GM21825 (cell line): Measurements from ENCODE around the gene MAP3K12.

Experiments
- ATAC-seq: cut with Tn5 transposase; IDR thresholded peaks from one replicate; pipeline ENCODE4 v1.9.1; 2021; ENCODE audit warnings: mild to moderate bottlenecking, moderate library complexity; ENCODE audit not compliant: unreplicated experiment

The MAP3K12 gene

GRCh38 chr12:53474077-53474476, 25.2 kb downstream of the MAP3K12 start:
- ATAC-seq, result no peak

- no peak for ATAC-seq
Observed at GRCh38 chr12:53472056-53472582, 27.1 kb downstream of the MAP3K12 start.

- ATAC-seq, result no peak
Observed at GRCh38 chr12:53468282-53468681, 31.0 kb downstream of the MAP3K12 start.

GRCh38 chr12:53467880-53468279, 31.4 kb downstream of the MAP3K12 start:
- ATAC-seq, result no peak

- ATAC-seq, result no peak
Observed at GRCh38 chr12:53467082-53467481, 32.2 kb downstream of the MAP3K12 start.

GRCh38 chr12:53466640-53467039, 32.6 kb downstream of the MAP3K12 start:
- ATAC-seq, result no peak

GRCh38 chr12:53465679-53466078, 33.6 kb downstream of the MAP3K12 start:
- no peak for ATAC-seq

GRCh38 chr12:53464685-53465418, 34.4 kb downstream of the MAP3K12 start:
- ATAC-seq, result no peak

GRCh38 chr12:53463802-53464560, 35.3 kb downstream of the MAP3K12 start:
- no peak for ATAC-seq

- no peak for ATAC-seq
Observed at GRCh38 chr12:53462935-53463334, 36.3 kb downstream of the MAP3K12 start.

GRCh38 chr12:53461591-53461990, 37.7 kb downstream of the MAP3K12 start:
- no peak for ATAC-seq

- ATAC-seq, result no peak
Observed at GRCh38 chr12:53461059-53461458, 38.2 kb downstream of the MAP3K12 start.

GRCh38 chr12:53459097-53459496, 40.2 kb downstream of the MAP3K12 start:
- no peak for ATAC-seq

GRCh38 chr12:53456654-53457366, 42.4 kb downstream of the MAP3K12 start:
- ATAC-seq, result no peak

- ATAC-seq, result no peak
Observed at GRCh38 chr12:53454707-53455106, 44.6 kb downstream of the MAP3K12 start.

GRCh38 chr12:53453953-53454640, 45.2 kb downstream of the MAP3K12 start:
- no peak for ATAC-seq

- ATAC-seq, result peak; percentile 34
Observed at GRCh38 chr12:53452159-53453077, 46.8 kb downstream of the MAP3K12 start.

- peak; percentile 96 for ATAC-seq
Observed at GRCh38 chr12:53451661-53452158, 47.5 kb downstream of the MAP3K12 start, which contains the start of gene PCBP2. TSS of gene PCBP2 (plus strand) at chr12:53452102. CDS start at chr12:53454801, 2,699 bp downstream.

- ATAC-seq, result no peak
Observed at GRCh38 chr12:53450936-53451335, 48.3 kb downstream of the MAP3K12 start.
